DOHH2 (cell line): ENCODE data around the gene FIGNL1.

Experiments
- EZH2phosphoT487 ChIP-seq: fragments of 200-600 bp; sonication (generic); IDR thresholded peaks from 2 replicates; pipeline ENCODE4 v1.6.1; 2017; ENCODE audit warnings: borderline replicate concordance, mild to moderate bottlenecking, antibody characterized with exemption, low read length, moderate library complexity, mixed read lengths
- TF ChIP-seq, protein P1 (sequence below): fragments of 200-600 bp; sonication (generic); IDR thresholded peaks from one replicate; pipeline ENCODE4 v1.5.1; 2014; ENCODE audit warnings: antibody characterized with exemption, mild to moderate bottlenecking, low read depth, low read length; ENCODE audit not compliant: poor library complexity, severe bottlenecking

DNA sequence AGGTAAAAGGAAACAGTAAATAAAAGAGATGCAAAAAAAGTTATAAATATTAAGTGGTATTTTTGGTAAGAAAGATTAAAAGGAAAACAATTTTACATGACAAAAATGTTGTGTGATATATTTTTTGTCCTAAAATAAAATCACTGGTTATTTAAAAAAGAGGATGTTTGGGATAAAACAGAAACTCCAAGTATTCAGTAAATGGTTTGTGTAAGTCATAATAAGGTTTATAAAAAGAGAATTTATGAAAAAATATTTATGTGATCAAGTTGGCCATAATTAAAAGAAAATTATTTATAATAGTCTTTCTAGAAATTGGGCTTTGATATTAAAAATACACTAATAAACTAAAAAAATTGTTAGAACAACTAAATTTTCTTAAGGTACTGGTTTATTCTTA is 38.2 kb upstream of the FIGNL1 start:
- TF ChIP-seq, protein P1, sequence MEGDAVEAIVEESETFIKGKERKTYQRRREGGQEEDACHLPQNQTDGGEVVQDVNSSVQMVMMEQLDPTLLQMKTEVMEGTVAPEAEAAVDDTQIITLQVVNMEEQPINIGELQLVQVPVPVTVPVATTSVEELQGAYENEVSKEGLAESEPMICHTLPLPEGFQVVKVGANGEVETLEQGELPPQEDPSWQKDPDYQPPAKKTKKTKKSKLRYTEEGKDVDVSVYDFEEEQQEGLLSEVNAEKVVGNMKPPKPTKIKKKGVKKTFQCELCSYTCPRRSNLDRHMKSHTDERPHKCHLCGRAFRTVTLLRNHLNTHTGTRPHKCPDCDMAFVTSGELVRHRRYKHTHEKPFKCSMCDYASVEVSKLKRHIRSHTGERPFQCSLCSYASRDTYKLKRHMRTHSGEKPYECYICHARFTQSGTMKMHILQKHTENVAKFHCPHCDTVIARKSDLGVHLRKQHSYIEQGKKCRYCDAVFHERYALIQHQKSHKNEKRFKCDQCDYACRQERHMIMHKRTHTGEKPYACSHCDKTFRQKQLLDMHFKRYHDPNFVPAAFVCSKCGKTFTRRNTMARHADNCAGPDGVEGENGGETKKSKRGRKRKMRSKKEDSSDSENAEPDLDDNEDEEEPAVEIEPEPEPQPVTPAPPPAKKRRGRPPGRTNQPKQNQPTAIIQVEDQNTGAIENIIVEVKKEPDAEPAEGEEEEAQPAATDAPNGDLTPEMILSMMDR = no peak
- TF ChIP-seq EZH2phosphoT487 = no peak
